ENCODE results near the gene MTIF3. TPM values are rescaled to one million over a fixed set of nuclear protein-coding genes. Genes with fewer than 3 reads are reported as not detected.

The MTIF3 gene
- polyA plus RNA-seq, 1 experiment = 32.7 TPM

GRCh38 chr13:27408074-27408473 is 42.3 kb downstream of the MTIF3 start:
- H3K27me3 ChIP-seq (ENCODE audit: control insufficient read depth, insufficient read depth, low read length) = peaks cover 12% of the 10 kb centered on the region
- no peaks in the 10 kb centered on the region for H3K36me3 ChIP-seq (ENCODE audit: control insufficient read depth, insufficient read depth, low read length)
- TF ChIP-seq CTCF (IDR thresholded peaks at IDR 0.05; ENCODE audit: insufficient read depth, low read depth, low read length) = no peak
- DNase-seq (ENCODE audit: low read depth) = no peak
- no peak overlapping the region for H3K4me3 ChIP-seq (ENCODE audit: low read depth, low read length)
- CTCF ChIA-PET = interaction anchor here (1.8 kb wide), 1 partner anchor 18 kb away, joined by 5 read pairs; no protein-coding TSS in a partner anchor
- POLR2A ChIA-PET = no interaction called here

GRCh38 chr13:27406178-27406939 is 44.0 kb downstream of the MTIF3 start:
- POLR2A ChIA-PET = no interaction called here
- no peak for DNase-seq (ENCODE audit: low read depth)
- Histone ChIP-seq H3K27me3 (ENCODE audit: control insufficient read depth, insufficient read depth, low read length) (peaks cover 9% of the 10 kb centered on the region), H3K4me3 (ENCODE audit: low read depth, low read length) (no peak overlapping the region), H3K36me3 (ENCODE audit: control insufficient read depth, insufficient read depth, low read length) (no peaks in the 10 kb centered on the region)
- CTCF ChIA-PET = interaction anchor here (0.8 to 1.5 kb wide), 7 partner anchors 8 to 420 kb away, joined by 3 to 6 read pairs (median 3); no protein-coding TSS in a partner anchor
- peak; percentile 58 for TF ChIP-seq CTCF (IDR thresholded peaks at IDR 0.05; ENCODE audit: insufficient read depth, low read depth, low read length)

GRCh38 chr13:27405546-27406134 is 44.7 kb downstream of the MTIF3 start:
- H3K27me3 ChIP-seq (ENCODE audit: control insufficient read depth, insufficient read depth, low read length) = peaks cover 9% of the 10 kb centered on the region
- H3K4me3 ChIP-seq (ENCODE audit: low read depth, low read length) = no peak overlapping the region
- DNase-seq (ENCODE audit: low read depth) = no peak
- H3K36me3 ChIP-seq (ENCODE audit: control insufficient read depth, insufficient read depth, low read length) = no peaks in the 10 kb centered on the region
- ChIA-PET POLR2A (no interaction called here), CTCF (interaction anchor here (0.8 to 1.5 kb wide), 7 partner anchors 20 to 421 kb away, joined by 3 to 6 read pairs (median 4); no protein-coding TSS in a partner anchor)
- TF ChIP-seq CTCF (IDR thresholded peaks at IDR 0.05; ENCODE audit: insufficient read depth, low read depth, low read length) = no peak

- Histone ChIP-seq H3K36me3 (ENCODE audit: control insufficient read depth, insufficient read depth, low read length) (no peaks in the 10 kb centered on the region), H3K27me3 (ENCODE audit: control insufficient read depth, insufficient read depth, low read length) (peaks cover 9% of the 10 kb centered on the region), H3K4me3 (ENCODE audit: low read depth, low read length) (no peak overlapping the region)
- no peak for DNase-seq (ENCODE audit: low read depth)
- ChIA-PET CTCF (interaction anchor here (0.8 to 2.0 kb wide), 3 partner anchors 21 to 421 kb away, joined by 4 to 20 read pairs (median 4); no protein-coding TSS in a partner anchor), POLR2A (no interaction called here)
- TF ChIP-seq CTCF (IDR thresholded peaks at IDR 0.05; ENCODE audit: insufficient read depth, low read depth, low read length) = no peak
Observed at GRCh38 chr13:27404680-27405079, 45.7 kb downstream of the MTIF3 start.

GRCh38 chr13:27403727-27404385 is 46.5 kb downstream of the MTIF3 start:
- no peaks in the 10 kb centered on the region for H3K36me3 ChIP-seq (ENCODE audit: control insufficient read depth, insufficient read depth, low read length)
- no peak for DNase-seq (ENCODE audit: low read depth)
- H3K4me3 ChIP-seq (ENCODE audit: low read depth, low read length) = no peak overlapping the region
- ChIA-PET POLR2A (no interaction called here), CTCF (interaction anchor here (1.4 to 2.0 kb wide), 5 partner anchors 9 to 422 kb away, joined by 5 to 20 read pairs (median 5); no protein-coding TSS in a partner anchor)
- peaks cover 9% of the 10 kb centered on the region for H3K27me3 ChIP-seq (ENCODE audit: control insufficient read depth, insufficient read depth, low read length)
- no peak for TF ChIP-seq CTCF (IDR thresholded peaks at IDR 0.05; ENCODE audit: insufficient read depth, low read depth, low read length)

Data from BJ (cell line).